CD4-positive, alpha-beta T cell treated with Interleukin-17A for 4 hours (primary cell): ENCODE data around the gene MAPK1IP1L.

Experiments
- DNase-seq: peaks from one replicate; pipeline ENCODE4 v3.0.0-alpha.2; 2020; ENCODE audit warnings: mixed read lengths

Gene MAPK1IP1L

DNA sequence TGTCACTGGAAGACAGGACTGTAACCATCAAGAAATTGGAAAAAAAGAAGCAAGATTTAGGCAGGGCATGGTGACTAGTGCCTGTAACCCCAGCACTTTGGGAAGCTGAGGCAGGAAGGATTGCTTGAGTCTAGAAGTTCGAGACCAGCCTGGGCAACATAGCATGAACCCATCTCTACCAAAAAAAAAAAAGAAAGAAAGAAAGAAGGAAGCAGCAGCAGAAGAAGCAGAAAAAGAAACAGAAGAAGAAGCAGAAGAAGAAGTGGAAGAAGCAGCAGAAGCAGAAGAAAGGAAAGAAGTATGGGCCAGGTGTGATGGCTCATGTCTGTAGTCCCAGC is 47.1 kb downstream of the MAPK1IP1L start:
- no peak for DNase-seq

DNA sequence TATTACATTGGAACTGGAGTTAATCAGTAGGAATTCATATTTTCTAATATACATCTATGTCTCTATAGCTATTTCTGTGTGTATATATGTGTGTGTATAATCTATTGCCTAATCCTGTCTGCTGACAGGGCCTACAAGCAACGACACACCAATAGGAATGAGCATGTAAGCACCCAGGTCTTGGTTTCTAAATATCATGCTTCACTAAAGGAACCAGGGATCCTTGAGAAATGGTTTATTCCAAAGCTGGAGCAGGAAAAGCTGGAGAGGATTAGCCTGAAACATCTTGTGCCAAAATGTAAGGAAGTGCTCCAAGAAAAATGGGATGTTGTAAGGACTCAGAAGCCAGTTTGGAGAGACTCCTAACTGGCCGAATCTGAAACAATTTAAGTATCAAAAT is 48.3 kb downstream of the MAPK1IP1L start:
- DNase-seq = no peak

DNA sequence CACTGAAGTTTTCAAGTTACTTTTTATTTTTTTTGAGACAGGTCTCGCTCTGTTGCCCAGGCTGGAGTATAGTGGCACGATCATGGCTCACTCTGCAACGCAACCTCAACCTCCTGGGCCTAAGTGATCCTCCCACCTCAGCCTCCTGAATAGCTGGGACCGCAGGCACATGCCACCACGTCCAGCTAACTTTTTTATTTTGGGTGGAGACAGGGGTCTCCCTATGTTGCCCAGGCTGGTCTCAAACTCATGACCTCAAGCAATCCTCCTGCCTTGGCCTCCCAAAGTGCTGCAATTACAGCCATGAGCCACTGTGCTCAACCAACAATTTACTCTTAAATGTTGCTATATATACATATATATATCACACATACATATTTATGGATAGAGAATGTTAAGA is 50.3 kb downstream of the MAPK1IP1L start:
- DNase-seq = no peak

DNA sequence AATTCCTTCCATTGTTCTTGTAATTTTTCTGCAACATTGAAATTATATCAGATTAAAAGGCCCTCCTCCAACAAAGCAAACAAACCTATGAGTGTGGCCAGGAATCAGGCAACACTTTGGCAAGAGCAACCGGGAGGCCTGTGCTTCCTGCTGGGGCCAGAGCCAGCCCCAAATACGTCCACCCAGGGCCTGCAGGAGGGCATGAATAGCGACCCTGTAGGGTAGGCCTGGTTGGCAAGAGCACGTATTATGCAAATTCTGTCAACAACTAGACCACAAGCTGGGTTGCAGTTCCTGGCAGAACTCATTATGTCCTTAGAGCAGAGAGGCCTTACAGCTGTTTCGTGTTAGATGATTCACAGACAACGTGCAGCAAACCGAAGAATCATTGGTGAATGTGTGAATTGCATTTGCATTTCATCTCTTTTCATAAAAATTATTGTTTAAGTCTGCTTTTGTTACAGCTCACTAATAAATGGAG is 50.7 kb downstream of the MAPK1IP1L start:
- peak; percentile 55 for DNase-seq

DNA sequence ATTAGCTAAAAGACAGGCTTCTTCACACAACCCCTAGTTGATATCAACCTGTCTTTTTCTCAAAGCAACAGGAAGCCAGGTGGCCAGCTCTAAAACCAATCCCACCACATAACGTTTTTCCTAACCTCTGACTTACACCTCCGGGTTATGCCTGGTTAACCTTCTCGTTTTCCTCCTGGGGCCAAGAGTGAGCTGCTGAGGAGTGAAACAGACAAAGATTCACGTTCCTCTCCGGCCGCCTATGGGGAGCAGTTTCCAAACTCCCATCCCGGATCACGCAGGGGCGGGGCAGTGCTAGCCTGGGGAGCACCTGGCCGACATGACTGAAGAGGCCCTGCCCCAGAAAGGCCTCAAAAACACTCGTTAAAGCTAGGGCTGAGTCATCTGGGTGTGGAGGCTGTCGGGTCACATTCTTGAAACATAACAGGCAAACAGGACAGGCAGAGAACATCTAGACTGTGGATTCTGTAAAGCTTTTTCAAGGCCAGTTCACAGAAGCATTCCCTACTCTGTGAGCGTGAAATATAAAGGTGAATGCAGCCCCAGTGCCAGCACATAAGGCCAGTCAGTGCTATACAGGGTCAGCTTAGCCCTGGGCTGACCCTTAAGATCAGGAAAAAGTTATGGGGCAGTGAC is 51.7 kb downstream of the MAPK1IP1L start:
- peak; percentile 70 for DNase-seq

DNA sequence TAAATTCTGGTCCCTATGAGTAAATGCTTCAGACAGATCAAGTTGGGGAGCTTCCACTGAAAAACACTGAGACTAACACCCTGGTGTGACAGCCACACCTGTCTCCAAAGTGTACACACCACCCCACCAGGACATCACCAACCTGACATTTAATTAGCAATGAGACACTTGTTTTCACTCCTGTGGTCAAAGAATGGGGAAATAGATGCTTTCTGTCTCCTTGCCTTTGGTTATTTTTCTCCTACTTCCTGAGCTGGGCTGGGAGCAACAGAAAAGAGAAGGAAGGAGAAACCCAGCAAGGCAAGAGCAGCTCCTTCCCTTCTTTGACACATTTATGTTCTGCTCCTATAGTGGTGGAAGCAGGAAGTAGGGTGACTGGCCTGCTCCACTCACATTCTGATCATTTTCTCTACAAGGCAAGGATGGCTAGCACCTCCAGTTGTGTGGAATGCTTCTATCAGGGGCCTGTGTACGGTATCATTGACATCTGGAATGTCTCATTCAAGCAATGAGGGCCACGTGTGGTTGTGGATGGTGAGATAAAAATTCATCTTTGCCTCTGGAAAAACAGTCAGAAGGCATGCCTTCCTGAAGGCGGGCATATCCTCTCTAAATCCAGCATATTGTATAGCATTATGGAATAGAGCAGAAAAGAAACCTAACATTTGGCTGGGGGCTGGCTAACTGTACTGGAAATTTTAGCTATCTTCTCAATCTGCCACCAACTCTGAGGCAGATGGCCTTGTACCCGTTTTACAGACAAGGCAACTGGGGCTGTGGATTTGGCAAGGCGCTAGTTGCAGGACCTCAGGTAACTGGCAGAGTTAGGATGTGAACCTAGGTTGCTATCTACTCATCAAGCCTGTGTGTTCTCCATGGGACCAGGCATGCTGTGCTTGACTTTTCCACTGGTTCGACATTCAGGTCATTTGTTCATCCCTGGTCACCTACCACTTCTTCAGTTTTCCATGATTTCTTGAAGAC is 52.8 kb downstream of the MAPK1IP1L start:
- DNase-seq = peak; percentile 13

DNA sequence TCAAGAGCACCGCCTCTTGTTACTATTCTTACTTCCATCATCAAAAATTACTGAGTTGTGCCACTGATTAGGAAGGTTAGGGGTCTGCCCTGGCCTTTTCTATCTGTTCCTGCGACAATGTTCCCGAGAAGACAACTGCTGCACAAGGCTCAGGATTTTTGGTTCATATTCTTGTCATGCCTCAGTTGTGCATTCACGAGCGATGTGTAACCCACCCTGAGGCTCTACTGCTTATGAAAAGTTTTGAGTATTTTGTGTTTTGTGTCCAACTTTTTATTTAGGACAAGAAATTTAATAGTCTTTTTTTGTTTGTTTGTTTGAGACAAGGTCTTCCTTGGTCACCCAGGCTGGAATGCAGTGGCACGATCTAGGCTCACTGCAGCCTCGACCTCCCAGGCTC is 54.5 kb downstream of the MAPK1IP1L start:
- DNase-seq = no peak

DNA sequence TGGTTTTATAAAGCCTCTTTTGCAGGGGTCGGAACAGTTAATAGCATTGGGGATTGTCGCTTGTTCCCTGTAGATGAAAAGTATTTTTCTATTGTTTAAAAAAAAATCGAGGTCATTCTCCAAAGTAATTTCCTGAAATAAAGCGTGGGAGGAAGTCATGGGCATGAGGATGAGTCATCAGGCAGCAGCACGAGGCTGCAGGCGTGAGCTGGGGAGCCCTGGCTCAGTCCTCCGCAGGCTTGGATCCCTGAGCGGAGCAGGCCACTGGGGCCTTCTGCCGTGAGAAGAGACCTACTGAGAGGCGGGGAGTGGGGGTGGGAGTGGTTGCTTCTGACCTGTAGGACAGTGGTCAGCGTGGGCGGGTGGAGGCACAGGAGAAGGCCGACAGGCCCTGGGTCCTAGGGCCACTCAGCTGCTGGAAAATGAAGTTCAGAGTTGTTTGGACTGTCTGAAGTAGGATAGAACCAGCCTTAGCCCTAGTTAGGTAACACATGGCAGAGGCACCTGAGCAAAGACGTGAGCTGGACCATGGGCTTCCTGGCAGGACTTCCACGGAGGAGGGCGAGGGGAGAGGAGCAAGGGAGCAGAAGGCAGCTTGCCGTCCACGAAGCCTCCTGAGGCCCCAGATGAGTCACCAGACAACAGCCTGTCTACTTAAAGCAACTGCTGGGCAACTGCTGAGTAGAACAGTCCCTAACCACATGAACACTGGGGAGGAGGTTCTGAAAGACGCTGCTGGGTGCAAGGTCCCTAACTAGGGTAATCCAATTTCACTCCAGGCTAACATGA is 56.5 kb downstream of the MAPK1IP1L start:
- peak; percentile 63 for DNase-seq

DNA sequence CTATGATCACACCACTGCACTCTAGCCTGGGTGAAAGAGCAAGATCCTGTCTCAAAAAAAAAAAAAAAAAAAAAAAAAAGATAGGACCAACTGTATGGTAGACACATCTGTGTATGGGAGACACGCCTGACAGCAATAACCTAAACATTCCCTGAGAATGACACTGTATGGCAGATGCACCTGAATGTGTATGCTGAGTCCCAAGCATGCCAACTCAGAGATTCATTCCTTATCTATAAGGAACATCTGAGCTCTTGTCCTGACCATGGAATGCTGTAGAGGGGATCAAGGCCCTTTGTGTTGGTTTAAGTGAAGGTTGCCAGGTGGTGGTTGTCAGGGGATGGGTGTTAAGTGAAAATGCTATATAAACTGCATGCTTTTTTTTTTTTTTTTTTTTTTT is 58.4 kb downstream of the MAPK1IP1L start:
- DNase-seq = no peak

DNA sequence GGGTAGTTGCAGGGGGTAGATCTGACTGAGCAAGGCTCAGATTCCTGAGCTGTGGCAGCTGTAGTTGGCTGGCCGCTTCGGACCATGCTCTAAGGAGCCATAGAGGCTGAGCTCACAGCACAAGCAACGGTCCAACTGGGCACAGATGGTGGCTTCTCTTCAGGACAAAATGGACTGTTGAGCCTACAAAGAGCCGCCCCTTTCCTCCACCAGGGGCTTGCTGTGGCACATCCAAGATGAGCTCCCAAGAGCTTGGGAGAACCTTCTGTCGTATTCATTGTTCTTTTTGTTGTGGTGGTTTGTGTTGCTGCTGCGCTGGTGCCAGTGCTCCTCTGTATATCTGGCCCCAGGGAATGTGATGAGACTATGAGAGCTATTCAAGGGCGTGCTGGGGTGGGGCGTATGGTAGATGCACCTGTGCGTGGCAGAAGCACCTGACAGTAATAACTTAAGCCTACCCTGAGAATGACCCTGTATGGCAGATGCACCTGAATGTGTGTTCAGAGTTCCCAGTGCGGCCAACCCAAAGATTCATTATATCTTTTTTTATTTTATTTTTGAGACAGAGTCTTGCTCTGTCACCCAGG is 59.8 kb downstream of the MAPK1IP1L start:
- DNase-seq = no peak

DNA sequence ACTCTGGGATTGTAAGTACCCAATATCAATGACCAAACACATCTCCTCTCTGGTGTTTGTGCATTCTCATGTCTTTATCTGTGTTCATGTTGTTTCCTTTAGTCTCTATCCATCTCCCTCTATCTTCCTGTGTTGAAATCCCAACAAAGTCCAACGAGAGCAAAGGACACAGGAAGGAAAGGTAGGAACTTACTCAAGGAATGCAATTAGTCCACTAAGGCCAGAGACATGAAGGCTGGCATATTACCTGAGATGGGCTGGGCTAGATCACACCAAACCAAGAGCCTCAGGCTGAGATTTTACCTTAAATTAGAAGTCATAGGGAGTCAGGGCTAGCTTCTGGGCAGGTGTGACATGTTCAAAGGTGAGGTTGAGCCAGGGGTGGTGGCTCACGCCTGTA is 63.3 kb downstream of the MAPK1IP1L start:
- DNase-seq = no peak

DNA sequence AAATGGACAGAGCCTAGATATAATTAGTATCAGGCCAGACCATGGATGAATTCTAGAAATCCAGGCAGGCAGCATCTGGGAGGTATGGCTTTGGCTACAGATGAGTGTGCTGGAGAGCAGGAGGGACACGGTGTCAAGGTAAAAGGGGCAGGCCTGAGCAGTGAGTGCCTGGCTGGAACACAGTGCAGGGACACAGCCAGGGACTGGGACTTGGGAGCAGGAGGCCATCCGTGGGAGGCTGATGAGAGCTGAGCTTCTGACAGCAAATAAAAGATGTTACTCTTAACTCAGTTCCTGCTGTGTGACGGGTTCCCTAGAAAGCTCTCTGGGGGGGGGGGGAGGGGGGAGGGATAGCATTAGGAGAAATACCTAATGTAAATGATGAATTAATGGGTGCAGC is 64.0 kb downstream of the MAPK1IP1L start:
- no peak for DNase-seq

DNA sequence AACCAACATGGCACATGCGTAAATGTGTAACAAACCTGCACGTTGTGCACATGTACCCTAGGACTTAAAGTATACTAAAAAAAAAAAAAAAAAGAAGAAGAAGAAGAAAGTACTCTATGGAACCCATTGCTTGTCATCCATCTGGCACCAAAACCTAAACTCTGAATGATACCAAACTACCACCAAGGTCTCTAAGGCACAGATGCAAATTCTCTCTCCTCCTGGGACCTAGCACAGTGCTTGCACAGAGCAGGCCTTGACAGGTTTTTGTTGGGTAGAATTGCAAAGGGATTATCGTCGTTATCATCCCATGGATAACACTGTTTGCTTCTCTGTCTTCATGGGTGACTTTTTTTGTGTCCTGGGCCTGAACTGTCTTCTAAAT is 64.4 kb downstream of the MAPK1IP1L start:
- no peak for DNase-seq

DNA sequence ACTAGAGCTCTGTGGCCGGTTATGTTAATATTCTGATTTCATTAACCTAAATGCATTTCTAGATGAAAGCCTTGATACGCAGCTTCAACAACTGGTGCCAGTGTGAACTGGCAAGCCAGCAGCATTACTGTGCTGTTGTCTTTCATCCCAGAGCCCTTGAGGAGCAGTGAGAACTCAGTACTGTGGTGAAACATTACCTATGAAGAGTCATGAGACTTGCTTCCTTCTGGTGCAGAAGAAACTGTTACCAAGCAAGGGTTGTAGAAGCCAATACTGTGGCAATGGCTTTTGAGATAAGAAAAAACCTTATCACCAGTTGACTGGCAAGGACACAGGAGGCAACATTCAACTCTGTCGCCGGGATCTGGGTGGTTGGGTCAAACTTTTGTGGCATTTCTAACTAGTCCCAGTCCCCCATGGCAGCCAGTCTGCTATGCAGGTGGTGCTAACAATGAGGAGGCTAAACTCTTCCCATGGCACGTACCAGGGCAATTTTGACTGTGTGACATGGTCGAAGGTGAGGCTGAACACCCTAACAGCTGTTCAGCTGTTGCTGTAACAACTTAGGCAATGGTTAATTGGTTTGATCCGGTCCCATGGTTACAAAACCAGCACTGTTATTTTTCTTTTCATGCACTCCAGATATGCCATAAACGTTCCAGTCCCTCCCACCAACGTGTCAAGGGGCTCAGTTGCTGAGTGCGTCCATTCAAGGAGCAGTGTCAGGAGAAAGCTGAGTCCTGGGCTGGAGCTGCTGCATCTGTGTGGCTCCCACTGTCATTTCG is 65.0 kb downstream of the MAPK1IP1L start:
- DNase-seq = no peak

DNA sequence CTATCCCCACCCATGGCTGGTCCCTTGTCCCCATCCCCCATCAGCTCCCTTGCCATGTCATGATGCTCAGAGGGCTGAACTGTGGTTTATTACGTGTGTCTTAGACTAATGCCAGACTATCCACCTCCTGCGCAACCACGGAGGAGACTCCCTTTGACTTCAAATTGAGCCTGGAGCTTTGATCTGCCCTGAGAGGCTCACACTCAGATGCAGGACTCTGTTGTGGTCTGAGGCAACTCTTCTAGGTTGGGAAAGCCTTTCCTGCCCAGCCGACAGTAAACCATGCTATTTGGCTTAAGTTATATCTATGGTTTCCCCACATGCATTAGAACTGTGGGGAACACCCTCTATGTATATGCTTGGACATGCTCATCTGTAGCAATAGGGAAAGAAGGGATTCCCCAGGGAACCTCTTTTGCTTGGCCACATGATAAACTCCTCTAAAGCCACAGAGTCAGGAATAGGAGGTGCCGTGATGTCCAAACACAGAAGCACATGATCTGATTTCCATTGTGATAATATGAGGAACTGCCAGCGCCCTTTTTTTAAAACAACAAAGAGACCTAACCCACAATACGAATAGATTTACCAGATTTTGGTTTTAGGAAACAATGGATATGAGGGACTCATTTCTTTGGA is 66.5 kb downstream of the MAPK1IP1L start:
- no peak for DNase-seq

DNA sequence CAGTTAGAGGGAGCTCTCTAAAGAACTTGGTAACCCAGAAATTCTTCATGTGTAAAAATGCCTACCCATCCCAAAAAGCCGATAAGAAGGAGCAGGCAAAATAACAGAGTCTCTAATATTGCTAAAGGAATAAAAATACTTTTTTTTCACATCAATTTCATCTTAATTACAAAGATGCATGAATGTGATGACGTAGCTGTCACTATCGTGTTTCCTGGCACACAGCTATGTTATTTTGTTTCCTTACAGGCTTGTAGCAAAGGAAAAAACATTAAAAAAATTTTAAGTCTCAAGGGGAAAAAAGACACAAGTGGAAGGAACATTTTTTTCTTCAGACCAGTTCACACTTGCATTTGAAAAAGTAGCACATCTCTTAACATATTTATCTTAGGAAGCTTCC is 67.3 kb downstream of the MAPK1IP1L start:
- no peak for DNase-seq
